WERI-Rb-1 (cell line): ENCODE measurements around the gene MAN1A1.

Experiments
- DNase-seq: peaks from one replicate; pipeline ENCODE4 v3.0.0-alpha.2; 2020
- H3K27ac ChIP-seq: fragments of 250-450 bp; sonication (Bioruptor Pico); 2 replicates; pipeline ENCODE4 v1.5.1; 2020; ENCODE audit warnings: mild to moderate bottlenecking, moderate library complexity
- H3K27me3 ChIP-seq: fragments of 250-450 bp; sonication (Bioruptor Pico); 2 replicates; pipeline ENCODE4 v1.5.1; 2021; ENCODE audit warnings: mild to moderate bottlenecking, low read depth, moderate library complexity; ENCODE audit not compliant: insufficient read depth, severe bottlenecking
- H3K36me3 ChIP-seq: fragments of 250-450 bp; sonication (Bioruptor Pico); 2 replicates; pipeline ENCODE4 v1.5.1; 2020; ENCODE audit warnings: mild to moderate bottlenecking, moderate library complexity
- H3K4me3 ChIP-seq: 2 replicates; pipeline ENCODE4 v1.5.1; 2011; ENCODE audit warnings: low read depth, mild to moderate bottlenecking, control low read depth, low read length
- H3K9me3 ChIP-seq: fragments of 250-450 bp; sonication (Bioruptor Pico); 2 replicates; pipeline ENCODE4 v1.5.1; 2021; ENCODE audit warnings: mild to moderate bottlenecking, moderate library complexity; ENCODE audit not compliant: severe bottlenecking
- CTCF ChIP-seq: IDR thresholded peaks from 2 replicates; pipeline ENCODE4 v1.5.1; 2011; ENCODE audit warnings: low read depth, mild to moderate bottlenecking, control low read depth, inconsistent platforms, low read length

Gene MAN1A1

GRCh38 chr6:119344306-119344705, 5.3 kb downstream of the MAN1A1 start:
- no peak for TF ChIP-seq CTCF
- no peak for DNase-seq
- H3K4me3 ChIP-seq: no peak overlapping the region
- no peak overlapping the region for H3K27ac ChIP-seq
- no peaks in the 10 kb centered on the region for H3K36me3 ChIP-seq
- no peaks in the 10 kb centered on the region for H3K9me3 ChIP-seq
- peaks cover 86% of the 10 kb centered on the region for H3K27me3 ChIP-seq

- Histone ChIP-seq H3K4me3 (no peak overlapping the region), H3K27ac (no peak overlapping the region), H3K36me3 (no peaks in the 10 kb centered on the region), H3K9me3 (no peaks in the 10 kb centered on the region), H3K27me3 (peaks cover 83% of the 10 kb centered on the region)
- no peak for TF ChIP-seq CTCF
- DNase-seq: no peak
These were observed 5.9 kb downstream of the MAN1A1 start for GRCh38 chr6:119343573-119344146.

- no peak for DNase-seq
- H3K4me3 ChIP-seq: no peak overlapping the region
- H3K27me3 ChIP-seq: peaks cover 82% of the 10 kb centered on the region
- H3K27ac ChIP-seq: no peak overlapping the region
- H3K9me3 ChIP-seq: no peaks in the 10 kb centered on the region
- H3K36me3 ChIP-seq: no peaks in the 10 kb centered on the region
- no peak for TF ChIP-seq CTCF
These were observed 6.4 kb downstream of the MAN1A1 start for GRCh38 chr6:119343167-119343566.

GRCh38 chr6:119342430-119342829, 7.1 kb downstream of the MAN1A1 start:
- no peaks in the 10 kb centered on the region for H3K36me3 ChIP-seq
- H3K27ac ChIP-seq: no peak overlapping the region
- TF ChIP-seq CTCF: no peak
- H3K9me3 ChIP-seq: no peaks in the 10 kb centered on the region
- H3K4me3 ChIP-seq: no peak overlapping the region
- no peak for DNase-seq
- H3K27me3 ChIP-seq: peaks cover 74% of the 10 kb centered on the region

GRCh38 chr6:119340796-119341487, 8.6 kb downstream of the MAN1A1 start:
- Histone ChIP-seq H3K27me3 (peaks cover 60% of the 10 kb centered on the region), H3K4me3 (no peak overlapping the region), H3K36me3 (no peaks in the 10 kb centered on the region), H3K9me3 (no peaks in the 10 kb centered on the region), H3K27ac (no peak overlapping the region)
- TF ChIP-seq CTCF: no peak
- peak; percentile 80 for DNase-seq
